ENCODE results near the gene EVA1A.

The EVA1A gene

GRCh38 chr2:75562513-75562864, 1.8 kb upstream of the EVA1A start:
- DNase-seq: no peak

DNA sequence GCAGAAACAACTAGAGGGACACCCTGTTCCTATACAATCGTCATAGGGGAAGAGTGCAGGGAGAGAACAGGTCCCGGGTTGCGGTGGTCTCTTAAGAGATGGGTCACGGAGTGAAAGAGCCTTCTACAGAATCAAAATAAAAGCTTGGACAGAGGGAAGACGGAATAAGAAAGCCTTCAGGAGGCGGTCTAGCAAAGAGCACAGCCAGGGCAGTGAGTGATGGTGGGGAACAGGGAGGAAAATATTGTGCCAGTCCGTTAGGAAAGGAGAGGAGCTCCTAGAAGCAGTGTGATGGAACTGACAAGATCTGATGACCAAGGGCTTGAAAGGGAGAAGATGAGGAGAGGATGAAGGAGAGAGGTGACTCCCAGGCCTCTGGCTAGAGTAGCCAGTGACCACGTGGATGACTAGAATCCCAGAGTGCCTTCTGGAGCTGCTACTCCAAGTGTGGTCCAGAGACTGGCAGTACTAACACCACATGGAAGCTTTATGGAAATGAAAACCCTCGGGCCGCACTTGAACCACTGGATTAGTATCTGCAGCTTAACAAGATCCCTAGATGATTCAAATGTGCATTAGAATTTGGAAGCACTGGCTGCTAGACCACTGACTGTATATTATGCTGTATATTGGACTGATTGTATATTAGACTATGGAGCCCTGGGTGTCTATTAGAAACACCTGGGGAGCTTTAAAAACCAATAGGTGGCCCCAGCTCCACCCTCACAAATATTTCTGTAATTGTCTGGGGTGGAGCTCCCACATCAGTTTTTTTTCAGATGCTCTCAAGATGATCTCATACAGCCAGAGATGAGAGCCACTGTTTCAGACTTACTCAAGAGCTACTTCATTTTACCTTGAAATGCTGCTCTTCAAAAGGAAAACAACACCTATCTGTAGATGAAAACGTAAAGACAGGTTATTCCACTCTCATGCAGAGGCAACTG, 1.1 kb upstream of the EVA1A start:
- DNase-seq: no peak

DNA sequence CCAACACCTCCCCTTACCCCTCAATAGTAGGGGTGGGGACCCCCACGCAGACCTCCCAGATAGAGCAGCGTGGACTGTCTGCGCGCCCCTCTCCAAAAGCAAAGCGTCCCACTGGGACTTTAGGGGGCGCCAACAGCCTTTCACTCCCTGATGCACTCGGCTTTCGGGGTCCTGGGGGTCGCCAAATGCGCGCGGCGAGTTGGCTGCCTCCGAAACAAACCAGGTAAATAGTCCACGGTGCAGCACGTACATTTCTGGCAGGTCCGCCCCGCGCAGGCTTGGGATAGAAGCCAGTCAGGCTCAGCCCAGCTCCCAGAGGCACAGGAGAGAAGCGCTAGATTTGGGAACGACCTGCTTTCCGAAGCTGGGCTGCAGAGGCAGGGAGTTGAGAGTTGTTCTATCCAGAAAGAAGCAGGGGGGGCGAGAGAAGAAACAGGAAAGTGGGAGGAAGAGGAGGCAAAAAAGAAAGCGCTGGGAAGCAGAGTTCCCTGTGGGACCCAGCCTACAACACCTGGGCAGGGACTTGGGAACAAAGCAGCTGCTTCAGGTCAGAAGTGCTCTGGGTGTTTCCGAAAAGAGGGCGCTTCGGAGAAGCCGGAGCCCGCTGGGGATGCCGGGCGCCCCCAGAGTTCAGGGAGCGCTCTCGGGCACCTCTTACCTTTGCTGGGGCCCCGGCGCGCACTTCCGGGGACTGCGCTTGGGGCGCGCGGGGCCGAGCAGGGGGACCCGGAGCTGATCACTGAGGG, 544 bp downstream of the EVA1A start:
- no peak for DNase-seq

DNA sequence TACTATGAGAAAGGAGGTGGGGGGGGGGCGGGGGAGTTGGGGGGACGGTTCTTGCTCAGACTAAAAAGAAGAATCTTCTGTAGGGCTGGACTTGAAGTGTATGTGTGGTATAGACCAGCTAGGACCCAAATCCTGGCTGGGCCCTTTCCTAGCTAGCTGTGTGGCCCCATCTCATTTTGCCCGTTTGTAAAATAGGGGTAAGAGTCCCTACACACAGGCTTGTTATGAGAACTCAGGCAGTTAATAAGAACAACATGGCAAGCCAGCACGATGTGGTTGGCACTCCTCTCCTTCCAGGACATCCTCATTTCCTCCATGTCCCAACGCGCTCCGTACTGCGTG, 1.1 kb downstream of the EVA1A start:
- DNase-seq: no peak

DNA sequence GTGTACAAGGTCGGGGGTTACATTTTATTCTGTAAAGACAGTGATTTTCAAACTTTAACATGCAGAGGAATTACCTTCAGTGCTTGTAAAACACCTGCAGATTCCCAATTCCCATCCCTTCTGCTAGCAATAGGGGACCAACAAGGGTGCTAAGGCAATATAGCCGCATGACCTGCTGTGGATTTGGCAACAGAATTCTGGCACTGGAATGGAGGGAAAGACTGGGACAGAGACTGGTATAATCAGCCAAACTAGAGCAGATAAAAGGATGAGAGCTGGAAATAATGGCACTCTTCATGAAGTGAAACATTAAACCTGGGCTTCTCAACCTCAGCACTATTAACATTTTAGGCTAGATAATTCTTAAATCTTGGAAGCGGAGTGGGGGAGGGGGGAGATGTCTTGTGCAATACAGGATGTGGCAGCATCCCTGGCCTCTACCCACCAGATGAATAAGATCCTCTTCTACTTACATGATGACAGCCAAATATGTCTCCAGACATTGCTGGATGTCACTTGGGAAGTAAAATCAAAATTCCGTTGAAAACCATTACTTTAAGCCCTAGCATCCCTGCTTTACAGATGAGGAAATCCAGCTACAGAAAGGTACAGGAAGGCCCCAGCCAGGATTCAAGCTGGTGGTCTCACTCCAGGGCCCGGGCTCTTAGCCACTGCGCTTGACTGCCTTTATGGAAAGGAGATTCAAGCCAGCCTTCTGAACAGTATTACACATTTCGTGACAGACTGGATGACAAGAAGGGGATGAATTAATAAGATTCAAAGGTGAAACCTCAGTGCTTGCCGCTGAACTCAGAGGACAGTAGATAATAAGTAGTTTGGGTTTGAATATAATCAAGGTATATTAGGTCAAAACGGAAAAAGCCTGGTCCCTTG, 1.7 kb downstream of the EVA1A start:
- DNase-seq: no peak

DNA sequence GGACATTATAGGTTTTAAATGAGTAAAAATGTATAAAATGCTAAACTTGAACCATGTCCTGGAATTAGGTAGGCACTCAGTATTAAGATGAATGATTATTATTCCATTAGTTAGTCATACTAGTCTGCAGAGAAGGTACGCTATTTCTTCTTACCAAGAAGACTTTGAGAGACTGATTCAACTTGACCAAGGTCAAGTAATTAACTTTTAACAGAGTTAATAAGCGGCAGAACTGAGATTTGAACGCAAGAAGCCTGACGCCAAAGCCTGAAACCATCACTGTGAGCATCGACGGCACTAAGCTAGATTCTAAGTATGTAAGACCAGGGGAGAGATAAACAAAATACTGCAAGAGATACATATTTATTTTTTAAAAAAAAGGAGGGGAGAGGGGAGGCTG, 2.6 kb downstream of the EVA1A start:
- no peak for DNase-seq

DNA sequence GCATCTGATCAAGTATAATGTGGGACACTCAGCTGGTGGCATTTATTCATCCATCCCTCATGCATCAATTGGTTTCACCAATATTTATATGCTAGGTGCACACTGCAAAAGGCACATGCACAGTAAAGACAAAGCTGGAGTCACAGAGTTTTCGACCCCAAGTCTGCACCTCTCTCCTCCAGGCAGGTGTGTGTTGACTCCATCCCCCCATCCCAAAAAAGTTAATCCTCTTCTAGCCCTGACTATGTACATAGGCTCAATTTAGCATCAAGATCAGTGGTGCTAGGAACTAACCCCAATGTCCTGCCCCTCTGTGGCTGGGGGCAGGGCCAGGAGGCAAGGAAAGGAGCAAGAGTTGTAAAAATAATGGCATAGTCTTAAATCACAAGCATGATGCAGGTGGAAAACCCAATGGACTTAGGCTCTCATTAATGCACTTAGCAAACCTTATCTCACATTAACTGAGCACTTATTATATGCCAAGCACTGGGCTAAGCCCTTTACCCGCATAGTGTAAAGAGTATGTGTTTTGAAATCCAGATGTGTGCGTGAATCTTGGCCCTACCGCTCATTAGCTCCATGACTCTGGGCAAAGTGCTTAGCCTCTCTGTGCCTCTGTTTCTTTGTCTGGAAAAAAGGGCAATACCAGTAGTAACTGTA, 3.1 kb downstream of the EVA1A start:
- no peak for DNase-seq

DNA sequence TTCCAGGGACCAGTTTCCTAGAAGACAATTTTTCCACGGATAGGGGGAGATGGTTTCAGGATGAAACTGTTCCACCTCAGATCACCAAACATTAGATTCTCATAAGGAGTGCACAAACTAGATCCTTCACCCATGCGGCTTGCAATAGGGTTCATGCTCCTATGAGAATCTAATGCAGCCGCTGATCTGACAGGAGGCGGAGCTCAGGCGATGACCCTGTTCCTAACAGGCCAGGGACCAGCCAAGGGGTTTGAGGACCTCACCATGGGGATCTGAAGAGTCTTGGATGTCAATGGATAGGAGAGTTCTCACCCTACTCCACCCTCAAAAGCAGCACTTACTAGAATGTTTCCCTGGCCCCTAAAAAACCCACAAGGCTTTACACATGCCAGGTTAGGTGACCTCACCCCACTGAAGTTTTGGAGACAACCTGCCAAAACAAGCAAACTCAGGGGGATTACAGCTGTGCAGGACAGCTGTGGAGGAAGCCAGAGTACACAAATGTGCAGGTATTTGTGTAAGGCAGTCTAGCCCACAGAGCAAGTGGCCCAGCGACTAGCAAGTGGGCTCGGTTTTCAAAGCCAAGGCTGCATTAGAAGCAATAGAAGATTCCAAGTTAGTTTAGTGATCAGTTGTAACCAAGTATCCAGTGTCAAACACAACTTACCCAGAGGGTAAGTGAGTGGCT, 3.9 kb downstream of the EVA1A start:
- DNase-seq: no peak

GRCh38 chr2:75555701-75556100, 5.0 kb downstream of the EVA1A start:
- no peak for DNase-seq

DNA sequence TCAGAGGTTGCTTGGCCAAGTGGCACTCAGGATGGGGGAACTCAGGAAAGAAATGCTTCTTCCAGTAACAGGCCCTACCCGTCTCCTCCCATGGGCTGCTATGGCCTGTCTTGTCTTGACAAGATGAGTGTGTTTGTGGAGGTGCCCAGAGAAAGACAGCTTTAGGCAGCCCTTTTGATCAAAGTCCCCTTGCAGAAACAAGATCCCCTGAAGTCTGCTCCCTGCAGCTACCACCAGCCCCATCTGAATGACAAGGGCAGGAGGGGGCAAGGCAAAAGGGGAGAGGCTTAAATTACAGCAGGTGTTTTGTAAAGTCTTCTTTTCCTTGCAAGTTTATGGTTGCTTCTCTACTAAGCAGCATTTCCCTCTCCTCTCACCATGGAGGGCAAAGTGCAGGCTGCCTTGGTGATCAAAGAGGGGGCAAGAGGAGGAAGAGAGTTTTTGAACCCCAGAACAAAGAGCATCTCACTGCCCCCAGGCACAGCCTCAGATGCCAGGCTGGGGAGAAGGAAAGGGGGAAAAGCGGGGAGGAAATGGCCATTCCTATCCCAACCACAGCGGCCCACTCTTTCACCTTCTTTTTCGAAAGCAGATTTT, 6.7 kb downstream of the EVA1A start:
- no peak for DNase-seq

DNA sequence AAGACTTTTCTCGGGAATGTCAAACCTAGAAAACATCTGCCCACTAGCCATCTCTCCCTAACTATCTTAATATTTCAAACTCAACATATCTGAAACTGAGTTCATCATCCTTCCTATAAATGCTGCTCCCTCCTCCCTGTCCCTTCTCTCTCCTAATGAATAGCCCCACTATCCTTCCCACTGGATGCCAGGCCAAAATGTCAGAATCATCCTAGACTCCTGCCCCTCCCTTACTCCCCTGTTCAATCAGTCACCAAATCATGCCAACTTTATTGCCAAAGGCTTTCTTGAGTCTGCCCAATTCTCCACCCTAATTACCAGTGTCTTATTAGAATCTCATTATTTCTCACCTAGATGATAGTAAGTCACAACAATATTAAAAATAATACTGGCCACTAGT, 8.5 kb downstream of the EVA1A start:
- no peak for DNase-seq

GRCh38 chr2:75551434-75551833, 9.3 kb downstream of the EVA1A start:
- no peak for DNase-seq

DNA sequence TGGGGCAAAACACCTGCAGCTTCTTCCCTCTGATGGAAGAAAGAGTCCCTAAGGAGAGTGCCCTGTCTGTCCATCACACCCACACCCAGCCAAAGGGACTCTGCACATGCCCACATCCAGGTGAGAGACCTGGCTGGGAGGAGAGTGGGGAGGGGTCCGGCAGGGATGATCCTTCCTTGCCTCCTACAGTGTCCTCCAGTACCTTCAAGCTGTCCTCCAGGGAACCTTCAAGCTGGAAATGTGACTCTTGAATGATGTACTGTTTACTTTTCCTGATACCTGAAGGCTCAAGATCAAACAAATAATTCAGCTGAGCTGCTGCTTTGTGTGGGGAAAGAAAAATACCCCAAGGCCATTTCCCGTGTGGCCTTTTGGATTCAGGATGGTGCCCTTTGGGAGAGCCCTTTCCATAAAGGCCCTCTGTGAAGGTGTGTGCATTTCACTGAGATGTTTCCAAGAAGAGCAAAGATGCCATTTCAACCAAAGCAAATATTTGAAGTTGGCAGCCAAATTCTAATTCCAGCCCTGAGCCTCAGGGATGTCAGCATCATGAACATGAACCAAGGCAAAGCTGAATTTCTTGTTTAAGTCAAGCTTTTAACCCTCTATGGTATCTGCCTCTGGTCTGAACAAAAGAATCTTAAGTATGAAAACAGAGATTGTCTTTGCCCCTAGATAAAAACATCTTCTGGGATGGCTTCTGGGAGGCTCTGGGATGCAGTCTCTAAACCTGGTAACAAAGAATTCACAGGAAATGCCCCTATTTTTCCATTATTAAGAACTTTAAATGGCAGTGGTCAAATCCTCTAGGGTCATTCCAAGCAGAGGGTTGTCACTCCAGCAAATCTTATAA, 11.1 kb downstream of the EVA1A start:
- no peak for DNase-seq

DNA sequence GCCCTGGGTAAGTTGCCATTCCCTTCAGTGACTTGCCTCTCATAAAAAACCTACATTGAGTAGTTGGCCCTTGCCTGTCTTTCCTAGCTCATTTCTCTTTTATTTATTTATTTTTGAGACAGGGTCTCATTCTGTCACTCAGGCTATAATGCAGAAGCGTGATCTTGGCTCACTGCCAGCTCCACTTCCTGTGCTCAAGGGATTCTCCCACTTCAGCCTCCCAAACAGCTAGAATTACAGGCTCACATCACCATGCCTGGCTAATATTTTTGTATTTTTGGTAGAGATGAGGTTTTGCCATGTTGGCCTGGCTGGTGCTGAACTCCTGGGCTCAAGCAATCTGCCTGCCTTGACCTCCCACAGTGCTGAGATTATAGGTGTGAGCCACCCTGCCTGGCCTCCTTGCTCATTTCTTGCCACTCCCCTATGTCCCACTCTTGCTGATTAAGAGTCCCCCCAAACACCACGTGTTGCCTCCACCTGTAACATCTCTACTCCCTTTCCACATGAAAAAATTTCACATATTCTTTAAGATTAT, 12.6 kb downstream of the EVA1A start:
- peak; percentile 31 to 53 (median 39) for DNase-seq

DNA sequence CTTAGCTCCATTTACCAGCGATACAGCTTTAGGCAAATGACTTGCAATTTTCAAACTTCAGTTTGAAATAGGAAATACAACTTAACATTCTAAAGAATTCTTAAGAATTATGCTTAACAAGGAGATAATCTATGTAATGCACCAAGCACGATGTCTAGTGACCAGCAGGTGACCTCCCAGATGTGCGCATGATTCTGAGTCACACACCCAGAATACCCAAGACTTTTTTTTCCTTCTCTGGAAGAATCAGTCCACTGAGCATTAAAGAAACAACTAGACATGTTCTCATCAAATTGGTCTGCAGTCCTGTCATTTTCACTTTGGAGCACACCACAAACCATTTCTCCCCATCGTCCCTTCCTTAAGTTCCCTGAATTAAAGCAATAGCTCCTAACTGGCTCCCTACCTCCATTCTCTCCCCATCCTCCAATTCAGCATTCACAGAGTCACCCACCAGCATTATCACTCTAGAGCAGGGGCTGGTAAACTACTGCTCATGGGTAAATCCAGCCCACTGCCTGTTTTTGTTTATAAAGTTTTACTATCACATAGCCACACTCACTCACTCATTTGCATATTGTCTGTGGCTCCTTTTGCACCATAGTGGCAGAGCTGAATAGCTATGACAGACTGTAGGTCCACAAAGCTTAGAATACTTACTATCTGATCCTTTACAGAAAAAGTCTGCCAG, 13.2 kb downstream of the EVA1A start:
- peak in 3 of 4 experiments; percentile 9 to 12 (median 9) for DNase-seq

GRCh38 chr2:75545922-75546321, 14.8 kb downstream of the EVA1A start:
- DNase-seq: no peak

- no peak for DNase-seq
Measured at GRCh38 chr2:75545387-75545786, 15.4 kb downstream of the EVA1A start.

- no peak for DNase-seq
Measured at GRCh38 chr2:75543446-75543845, 17.3 kb downstream of the EVA1A start.

GRCh38 chr2:75541430-75541829, 19.3 kb downstream of the EVA1A start:
- DNase-seq: no peak

DNA sequence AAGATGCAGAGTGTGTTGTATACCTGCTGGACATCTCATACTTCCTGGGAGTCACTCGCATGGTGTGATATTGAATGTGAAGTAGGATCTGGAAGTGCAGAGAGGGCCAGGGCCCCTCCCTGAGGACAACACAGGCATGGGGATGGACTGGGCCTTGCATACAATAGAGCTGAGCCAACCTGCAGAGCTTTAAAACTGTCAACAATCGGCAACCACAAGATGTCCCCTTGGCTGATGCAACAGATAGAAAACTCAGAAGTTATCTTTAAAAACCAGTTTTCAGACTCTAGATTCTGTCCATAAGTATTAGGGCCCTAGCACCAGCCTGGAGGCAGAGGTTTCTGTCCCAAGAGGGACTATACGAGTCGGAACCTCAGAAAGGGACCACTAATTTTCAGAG, 19.7 kb downstream of the EVA1A start:
- DNase-seq: no peak
